BLaER1 treated with 17β-estradiol and CSF1 and Interleukin-3, amounts not matched to agents 10 nM and 100 nM (cell line): ENCODE results near the gene AP3M1.
A peak's percentile ranks its signal among the peaks of the same experiment; 100 is the strongest.
"Not testable (repeated sequence)": the region's sequence is repeated elsewhere in the genome, so short reads cannot be mapped to it uniquely, and the experiment has no call there.

Experiments used
- H3K27ac ChIP-seq, 11 experiments: shearing (Covaris generic); formaldehyde crosslinking; 2 replicates each; pipeline ENCODE4 v1.8.1; 2022
- H3K27me3 ChIP-seq, 11 experiments: shearing (Covaris generic); formaldehyde crosslinking; 2 replicates each; pipeline ENCODE4 v1.8.1; 2022
- H3K36me3 ChIP-seq, 11 experiments: shearing (Covaris generic); formaldehyde crosslinking; 2 replicates each; pipeline ENCODE4 v1.8.1; 2022
- H3K4me1 ChIP-seq, 10 experiments: shearing (Covaris generic); formaldehyde crosslinking; 2 replicates each; pipeline ENCODE4 v1.8.1; 2022
- H3K4me2 ChIP-seq, 11 experiments: shearing (Covaris generic); formaldehyde crosslinking; 2 replicates each; pipeline ENCODE4 v1.8.1; 2022
- H3K4me3 ChIP-seq, 10 experiments: shearing (Covaris generic); formaldehyde crosslinking; 2 replicates each; pipeline ENCODE4 v1.8.1; 2022
- H3K9ac ChIP-seq, 11 experiments: shearing (Covaris generic); formaldehyde crosslinking; 2 replicates each; pipeline ENCODE4 v1.8.1; 2022
- H3K9me3 ChIP-seq, 11 experiments: shearing (Covaris generic); formaldehyde crosslinking; replicated peaks in 1 of 11; 2 replicates each; pipeline ENCODE4 v1.8.1; 2022
- H4K20me1 ChIP-seq, 11 experiments: shearing (Covaris generic); formaldehyde crosslinking; 2 replicates each; pipeline ENCODE4 v1.8.1; 2022
- Cebpa-rat ChIP-seq, 11 experiments: shearing (Covaris generic); IDR thresholded peaks; 2 replicates each; pipeline ENCODE4 v1.8.1; 2022

AP3M1 gene

DNA sequence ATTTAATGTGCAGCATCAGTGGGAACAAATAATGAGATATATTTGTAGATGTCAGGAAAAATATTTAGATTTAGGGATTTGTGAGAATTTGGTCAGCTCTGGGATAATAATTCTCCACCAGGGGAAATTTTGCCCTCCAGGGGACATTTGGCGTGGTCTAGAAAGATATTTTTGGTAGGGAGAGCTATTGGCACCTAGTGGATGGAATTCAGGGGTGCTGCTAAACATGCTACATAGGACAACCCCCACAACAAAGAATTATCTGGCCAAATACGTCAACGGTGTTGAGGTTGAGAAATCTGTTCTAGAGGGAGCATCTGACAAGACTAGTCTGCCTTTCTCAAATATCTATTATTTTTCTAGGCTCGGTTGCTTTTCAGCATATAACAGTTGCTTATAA, 2.5 kb upstream of the AP3M1 start:
- Histone ChIP-seq H3K27ac (no peak overlapping the region), H3K4me1 (peaks cover 57 to 77% (median 72%) of the 10 kb centered on the region in 10 experiments), H3K4me2 (peak overlapping the region; percentile 77 to 98 (median 92)), H3K9ac (peak overlapping the region in 4 of 11 experiments; percentile 9 to 92 (median 24); a peak in 3 of 22 replicates), H3K4me3 (peak overlapping the region in 5 of 10 experiments; percentile 88 to 97 (median 97); a peak in 6 of 20 replicates), H4K20me1 (peaks cover 0 to 34% (median 8%) of the 10 kb centered on the region in 11 experiments; a peak in 8 of 22 replicates), H3K9me3 (no peaks in the 10 kb centered on the region), H3K36me3 (peaks cover 0 to 8% (median 7%) of the 10 kb centered on the region in 11 experiments; a peak in 12 of 22 replicates), H3K27me3 (no peaks in the 10 kb centered on the region)
- TF ChIP-seq Cebpa-rat (IDR thresholded peaks at IDR 0.05): no peak

- H3K9ac ChIP-seq: peak overlapping the region; percentile 83 to 96 (median 92)
- H3K27me3 ChIP-seq: no peaks in the 10 kb centered on the region
- H3K4me2 ChIP-seq: peak overlapping the region; percentile 77 to 98 (median 92)
- H3K36me3 ChIP-seq: peaks cover under 1 to 19% (median 15%) of the 10 kb centered on the region in 11 experiments; a peak in 18 of 22 replicates
- peaks cover 55 to 77% (median 68%) of the 10 kb centered on the region in 10 experiments for H3K4me1 ChIP-seq
- peaks cover 0 to 42% (median 12%) of the 10 kb centered on the region in 11 experiments; a peak in 9 of 22 replicates for H4K20me1 ChIP-seq
- TF ChIP-seq Cebpa-rat (IDR thresholded peaks at IDR 0.05): no peak
- H3K4me3 ChIP-seq: peak overlapping the region; percentile 88 to 98 (median 96)
- H3K9me3 ChIP-seq: no peaks in the 10 kb centered on the region
- peak overlapping the region; percentile 45 to 98 (median 94); a peak in 21 of 22 replicates for H3K27ac ChIP-seq
Observed at GRCh38 chr10:74151879-74152722, 1.5 kb upstream of the AP3M1 start.

DNA sequence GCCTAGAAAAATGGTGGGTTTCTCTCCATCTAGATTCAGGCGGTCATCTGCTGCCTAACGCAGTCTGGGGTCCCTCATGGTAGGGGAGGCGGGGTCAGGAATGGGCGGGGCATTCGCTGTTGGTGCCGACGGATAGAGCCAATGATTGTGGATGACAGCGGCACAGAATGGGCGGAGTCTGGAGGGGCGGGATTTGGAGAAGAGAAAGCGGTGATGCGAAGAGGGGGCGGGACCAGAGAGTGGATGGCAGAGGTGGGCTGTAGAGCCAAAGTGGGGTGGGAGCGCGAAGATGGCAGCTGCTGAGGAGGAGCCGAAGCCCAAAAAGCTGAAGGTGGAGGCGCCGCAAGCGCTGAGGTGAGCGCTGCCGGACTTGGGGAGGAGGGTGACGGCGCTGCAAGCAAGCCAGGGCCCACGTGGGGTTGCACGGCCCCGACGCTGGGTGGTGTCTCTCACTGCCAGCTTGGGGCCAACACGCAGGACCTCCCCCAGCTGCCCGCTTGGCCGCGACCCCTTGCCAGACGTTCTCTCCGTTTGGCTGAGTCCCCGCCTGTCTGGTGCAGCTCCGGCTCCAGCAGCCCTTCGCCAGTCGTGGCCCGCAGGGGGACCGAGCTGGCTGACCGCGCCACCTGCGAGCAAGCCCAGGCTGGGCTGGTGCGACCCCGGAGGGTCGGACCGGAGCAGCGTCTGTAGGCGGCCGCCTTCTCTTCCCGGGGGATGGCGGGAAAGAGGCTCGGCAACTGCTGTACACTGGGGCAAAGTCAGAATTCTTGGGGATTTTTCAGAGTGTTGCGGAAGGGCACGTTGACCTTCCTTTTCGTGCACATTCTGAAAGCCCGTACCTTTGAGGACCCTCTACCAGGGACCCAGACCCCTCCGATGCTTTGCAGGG, 606 bp upstream of the AP3M1 start, which contains the start of gene ADK:
TSS of gene ADK (plus strand) at position 232 of the 889 bp plus-strand sequence. CDS start at position 290, 58 bp downstream.
- H3K4me2 ChIP-seq: peak within 1 kb of the TSS; percentile 88 to 98 (median 92)
- H3K27me3 ChIP-seq: no peaks in the 10 kb centered on the region
- H4K20me1 ChIP-seq: peaks cover 0 to 50% (median 19%) of the 10 kb centered on the region in 11 experiments; a peak in 11 of 22 replicates
- H3K4me1 ChIP-seq: peaks cover 46 to 77% (median 60%) of the 10 kb centered on the region in 10 experiments
- peak within 1 kb of the TSS; percentile 92 to 98 (median 94) for H3K27ac ChIP-seq
- peak within 1 kb of the TSS; percentile 83 to 96 (median 92) for H3K9ac ChIP-seq
- no peaks in the 10 kb centered on the region for H3K9me3 ChIP-seq
- no peak for TF ChIP-seq Cebpa-rat (IDR thresholded peaks at IDR 0.05)
- H3K4me3 ChIP-seq: peak within 1 kb of the TSS; percentile 88 to 98 (median 96)
- H3K36me3 ChIP-seq: peaks cover 10 to 27% (median 24%) of the 10 kb centered on the region in 11 experiments; a peak in 20 of 22 replicates

DNA sequence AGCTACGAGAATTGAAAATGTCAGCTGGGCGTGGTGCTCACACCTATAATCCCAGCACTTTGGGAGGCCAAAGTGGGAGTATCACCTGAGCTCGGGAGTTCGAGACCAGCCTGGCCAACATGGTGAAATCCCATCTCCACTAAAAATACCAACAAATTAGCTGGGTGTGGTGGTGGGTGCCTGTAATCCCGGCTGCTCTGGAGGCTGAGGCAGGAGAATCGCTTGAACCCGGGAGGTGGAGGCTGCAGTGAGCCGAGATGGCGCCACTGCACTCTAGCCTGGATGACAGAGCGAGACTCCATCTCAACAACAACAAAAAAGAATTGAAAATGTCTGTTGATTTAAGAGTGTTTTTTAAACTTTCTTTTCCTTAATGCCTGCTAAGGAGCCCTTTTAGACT, 3.6 kb downstream of the AP3M1 start:
- not testable (repeated sequence) for H3K9me3 ChIP-seq, H3K27me3 ChIP-seq, H3K9ac ChIP-seq, H3K4me3 ChIP-seq, H3K27ac ChIP-seq
- peaks cover 19 to 70% (median 44%) of the 10 kb centered on the region in 11 experiments; a peak in 21 of 22 replicates for H3K36me3 ChIP-seq
- peak overlapping the region in 3 of 11 experiments; percentile 27 to 56 (median 27); a peak in 3 of 22 replicates for H3K4me2 ChIP-seq
- peaks cover 11 to 73% (median 54%) of the 10 kb centered on the region in 11 experiments; a peak in 18 of 22 replicates for H4K20me1 ChIP-seq
- H3K4me1 ChIP-seq: peaks cover 16 to 45% (median 24%) of the 10 kb centered on the region in 10 experiments

- peaks cover 15 to 44% (median 23%) of the 10 kb centered on the region in 10 experiments for H3K4me1 ChIP-seq
- no peak overlapping the region for H3K4me2 ChIP-seq
- H3K36me3 ChIP-seq: peaks cover 22 to 85% (median 45%) of the 10 kb centered on the region in 11 experiments
- no peak overlapping the region for H3K4me3 ChIP-seq
- no peaks in the 10 kb centered on the region for H3K9me3 ChIP-seq
- peaks cover 18 to 91% (median 72%) of the 10 kb centered on the region in 11 experiments; a peak in 18 of 22 replicates for H4K20me1 ChIP-seq
- no peak overlapping the region for H3K9ac ChIP-seq
- no peak for TF ChIP-seq Cebpa-rat (IDR thresholded peaks at IDR 0.05)
- H3K27me3 ChIP-seq: no peaks in the 10 kb centered on the region
- no peak overlapping the region for H3K27ac ChIP-seq
Observed at GRCh38 chr10:74145133-74145532, 5.5 kb downstream of the AP3M1 start.

DNA sequence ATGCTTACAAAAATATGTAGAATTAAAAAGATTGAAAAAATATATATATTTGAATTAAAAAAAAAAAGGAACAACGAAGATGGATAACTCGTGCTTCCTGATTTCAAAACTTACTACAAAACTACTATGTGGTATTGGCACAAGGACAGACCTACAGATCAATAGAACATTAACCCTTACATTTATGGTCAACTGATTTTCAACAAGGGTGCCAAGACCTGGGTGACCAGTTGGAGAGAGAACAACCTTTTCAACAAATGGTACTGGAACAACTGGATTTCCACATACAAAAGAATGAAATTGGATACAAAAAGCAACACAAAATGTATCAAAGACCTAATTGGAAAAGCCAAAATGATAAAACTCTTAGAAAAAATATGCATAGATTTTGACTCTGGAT, 10.1 kb downstream of the AP3M1 start:
- no peaks in the 10 kb centered on the region for H3K9me3 ChIP-seq
- H3K4me2 ChIP-seq: no peak overlapping the region
- H3K36me3 ChIP-seq: peaks cover 45 to 97% (median 67%) of the 10 kb centered on the region in 11 experiments
- H3K27me3 ChIP-seq: no peaks in the 10 kb centered on the region
- H3K4me1 ChIP-seq: peaks cover 0 to 3% (median 0%) of the 10 kb centered on the region in 10 experiments; a peak in 2 of 20 replicates
- no peak for TF ChIP-seq Cebpa-rat (IDR thresholded peaks at IDR 0.05)
- H3K27ac ChIP-seq: no peak overlapping the region
- H3K9ac ChIP-seq: no peak overlapping the region
- peaks cover 26 to 79% (median 60%) of the 10 kb centered on the region in 11 experiments; a peak in 20 of 22 replicates for H4K20me1 ChIP-seq
- no peak overlapping the region for H3K4me3 ChIP-seq

GRCh38 chr10:74139981-74140380, 10.6 kb downstream of the AP3M1 start:
- Histone ChIP-seq H3K4me3 (no peak overlapping the region), H3K27ac (no peak overlapping the region), H3K4me1 (peaks cover 0 to 3% (median 0%) of the 10 kb centered on the region in 10 experiments; a peak in 2 of 20 replicates), H3K27me3 (no peaks in the 10 kb centered on the region), H3K9ac (no peak overlapping the region; a peak in 1 of 22 replicates), H4K20me1 (peaks cover 26 to 73% (median 54%) of the 10 kb centered on the region in 11 experiments; a peak in 20 of 22 replicates), H3K4me2 (no peak overlapping the region), H3K9me3 (no peaks in the 10 kb centered on the region), H3K36me3 (peaks cover 48 to 97% (median 67%) of the 10 kb centered on the region in 11 experiments)
- TF ChIP-seq Cebpa-rat (IDR thresholded peaks at IDR 0.05): no peak

- H3K4me3 ChIP-seq, H3K9ac ChIP-seq, H3K27ac ChIP-seq, H3K27me3 ChIP-seq, H3K4me2 ChIP-seq, H3K9me3 ChIP-seq, H3K4me1 ChIP-seq: not testable (repeated sequence)
- Histone ChIP-seq H4K20me1 (peaks cover 23 to 71% (median 44%) of the 10 kb centered on the region in 11 experiments; a peak in 20 of 22 replicates), H3K36me3 (peaks cover 58 to 97% (median 70%) of the 10 kb centered on the region in 11 experiments)
Observed at GRCh38 chr10:74138596-74138995, 12.0 kb downstream of the AP3M1 start.
